Left renal pelvis (tissue), 4 donors: ENCODE data around the gene DEDD. TPM values are rescaled to one million over a fixed set of nuclear protein-coding genes. Genes with fewer than 3 reads are reported as not detected.

Experiments
- DNase-seq, 4 donors: peaks; one replicate each; pipeline ENCODE4 v3.0.0-alpha.2; 2013; ENCODE audit warnings: low read depth in 4 of 4, low spot score in 3 of 4
- polyA plus RNA-seq, 4 donors: library from polyadenylated mRNA; unstranded; fragments of 120-200 nt; gene quantifications; one replicate each; pipeline ENCODE4 v1.2.1, GENCODE V29; 2013; ENCODE audit not compliant: insufficient read length in 4 of 4

The DEDD gene, protein sequence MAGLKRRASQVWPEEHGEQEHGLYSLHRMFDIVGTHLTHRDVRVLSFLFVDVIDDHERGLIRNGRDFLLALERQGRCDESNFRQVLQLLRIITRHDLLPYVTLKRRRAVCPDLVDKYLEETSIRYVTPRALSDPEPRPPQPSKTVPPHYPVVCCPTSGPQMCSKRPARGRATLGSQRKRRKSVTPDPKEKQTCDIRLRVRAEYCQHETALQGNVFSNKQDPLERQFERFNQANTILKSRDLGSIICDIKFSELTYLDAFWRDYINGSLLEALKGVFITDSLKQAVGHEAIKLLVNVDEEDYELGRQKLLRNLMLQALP
- 10 to 100 TPM; 41.6 to 55.5 (median 48.9) TPM for polyA plus RNA-seq

DNA sequence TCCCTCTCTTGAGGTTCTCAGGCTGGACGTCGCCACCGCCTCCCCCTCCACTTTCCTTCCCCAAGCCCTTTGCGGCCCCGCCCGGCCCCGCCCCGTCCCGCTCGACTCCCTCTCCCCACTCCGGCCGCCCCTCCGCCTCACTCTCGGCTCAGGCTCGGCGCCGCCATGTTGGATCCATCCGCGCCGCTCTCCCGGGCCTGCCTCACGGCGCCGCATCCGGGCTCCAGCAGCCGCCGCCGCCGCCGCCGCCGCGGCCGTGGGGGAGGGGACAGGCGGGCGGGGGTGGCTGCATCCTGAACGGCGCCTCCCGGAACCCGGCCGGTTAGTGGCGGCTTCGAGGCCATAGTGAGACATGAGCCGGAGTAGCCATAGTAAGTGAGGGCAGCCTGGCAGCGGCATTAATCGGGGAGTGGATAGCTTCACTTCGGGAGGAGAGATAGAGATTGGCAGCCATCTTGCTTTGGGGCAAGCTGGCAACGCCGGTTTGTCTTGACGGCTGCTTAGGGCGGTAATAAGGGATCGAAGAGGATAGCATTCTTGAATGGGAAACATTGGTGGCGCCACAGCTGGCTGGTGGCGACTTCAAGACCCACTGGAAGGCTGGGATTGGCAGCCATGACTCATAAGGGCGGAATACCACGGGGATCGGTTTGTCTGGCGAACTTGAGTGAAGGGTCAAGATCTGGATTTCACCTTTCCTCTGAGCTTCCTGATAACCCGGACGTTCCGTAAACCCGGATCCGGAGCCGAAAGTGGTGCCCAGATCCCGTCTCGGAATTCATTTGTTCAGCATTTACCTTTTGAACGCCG is at the start of gene DEDD:
Gene DEDD, minus strand, starts transcription at position 258 of the 810 bp plus-strand sequence. CDS start 8,205 bp downstream, outside the sequence.
- peak; percentile 83 to 91 (median 89) for DNase-seq

DNA sequence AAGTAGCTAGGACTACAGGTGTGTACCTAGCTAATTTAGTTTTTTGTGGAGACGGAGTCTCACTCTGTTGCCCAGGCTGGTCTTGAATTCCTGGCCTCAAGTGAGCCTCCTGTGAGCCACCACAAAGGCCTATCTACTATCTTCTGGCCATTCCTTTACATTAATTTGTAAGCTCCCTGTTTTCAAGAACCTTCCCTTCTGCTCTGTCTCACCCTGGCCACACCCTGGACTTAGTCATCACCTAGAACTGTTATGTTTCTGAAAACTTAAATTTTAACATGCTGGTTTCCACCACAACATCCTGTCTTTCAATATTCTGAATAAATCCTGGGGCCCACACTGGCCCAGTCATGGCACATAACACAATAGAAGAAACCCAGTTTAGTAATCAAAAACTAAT is 49.7 kb upstream of the DEDD start:
- no peak for DNase-seq

DNA sequence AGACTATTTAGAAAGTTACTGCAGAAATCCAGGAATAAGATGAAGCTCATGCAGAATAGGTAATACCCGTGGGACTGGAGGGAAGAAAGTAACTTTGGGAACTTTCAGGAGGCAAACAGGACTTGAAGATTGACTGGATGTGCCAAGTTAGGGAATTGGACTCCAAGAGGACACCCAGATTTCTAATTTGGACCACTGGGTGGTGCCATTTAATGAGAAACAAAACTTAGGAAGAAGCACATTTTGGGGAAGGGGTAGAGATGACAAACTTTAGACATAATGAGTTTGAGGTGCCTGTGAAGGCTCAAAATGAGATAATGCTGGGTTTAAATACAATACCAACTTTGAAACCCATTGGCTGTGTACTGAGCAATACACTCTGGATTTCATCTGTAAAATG is 48.2 kb upstream of the DEDD start:
- DNase-seq, result no peak

DNA sequence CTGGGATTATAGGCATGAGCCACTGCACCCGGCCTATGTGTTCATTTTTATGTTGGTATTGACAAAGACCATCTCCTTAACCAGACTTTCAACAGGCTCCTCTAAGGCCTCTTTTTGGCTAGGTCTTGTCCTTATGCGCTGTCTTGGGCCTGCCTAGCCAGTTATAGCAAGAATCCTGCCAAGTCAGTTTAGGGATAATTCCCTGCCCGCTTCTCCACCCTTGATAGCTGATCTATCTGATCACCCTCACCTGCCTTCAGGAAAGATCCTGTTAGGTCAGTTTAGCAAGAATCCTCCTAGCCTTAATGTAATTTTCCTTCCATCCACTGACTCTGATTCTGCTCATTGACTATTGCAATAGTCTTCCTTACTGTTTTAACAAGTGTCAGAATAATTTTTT is 47.2 kb upstream of the DEDD start:
- DNase-seq, result no peak

DNA sequence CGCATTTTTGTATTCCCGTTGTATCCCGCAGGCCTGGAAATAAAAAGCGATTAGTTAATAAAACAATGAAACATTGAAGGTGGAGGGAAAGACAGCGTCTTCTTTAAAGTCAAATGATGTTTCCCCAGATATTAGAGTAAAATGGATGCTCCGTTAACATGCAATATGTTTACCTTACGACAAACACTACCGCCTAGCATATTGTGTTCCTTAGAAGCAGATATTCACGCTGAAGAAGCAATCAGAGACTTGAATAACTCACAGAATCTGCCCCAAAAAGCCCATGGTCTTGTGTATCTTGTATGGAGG is 45.4 kb upstream of the DEDD start:
- DNase-seq, result no peak

DNA sequence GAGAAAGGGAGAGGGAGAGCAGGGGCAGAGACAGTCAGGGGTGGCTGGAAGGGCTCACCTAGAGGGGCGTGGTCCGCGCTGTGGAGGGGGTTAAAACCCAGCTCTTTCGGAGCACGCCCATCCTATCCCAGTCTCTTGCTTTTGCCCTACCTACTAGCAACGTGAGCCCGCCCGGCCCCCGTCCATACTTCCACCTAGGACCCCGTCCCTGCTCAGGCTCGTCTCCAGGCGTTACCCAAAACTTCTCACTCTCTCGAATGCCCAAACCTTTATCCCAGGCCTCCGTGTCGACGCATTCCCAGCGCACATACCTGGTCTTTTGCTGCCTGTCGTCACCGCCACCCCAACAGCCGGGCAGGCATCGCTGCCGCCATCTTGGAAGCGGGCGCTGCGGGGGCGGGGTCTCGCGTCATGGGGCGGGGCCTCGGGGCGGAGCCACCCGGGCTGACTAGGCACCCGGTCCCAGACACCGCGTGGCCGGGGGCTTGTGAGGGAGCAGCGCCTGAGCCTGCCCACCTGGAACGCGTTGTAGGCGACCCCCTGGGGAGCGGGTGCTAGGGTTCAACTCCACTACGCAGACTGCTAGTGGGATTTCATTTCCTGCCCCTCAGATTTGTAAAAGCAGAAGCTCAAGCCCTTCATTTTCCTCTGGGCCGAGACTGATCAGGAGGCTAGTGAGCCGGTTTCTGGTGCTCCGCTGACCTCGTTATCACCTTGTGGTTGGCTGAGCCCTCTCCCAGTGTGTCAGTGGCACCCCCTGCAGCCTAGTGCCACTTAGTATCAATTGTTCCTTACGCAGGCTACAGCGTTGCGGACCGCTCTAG is 44.9 kb upstream of the DEDD start, which contains the start of gene B4GALT3:
Gene B4GALT3, minus strand, starts transcription at position 396 of the 824 bp plus-strand sequence. CDS start 1,447 bp downstream, outside the sequence.
- DNase-seq, result peak in 2 of 4 donors; percentile 69 to 79

DNA sequence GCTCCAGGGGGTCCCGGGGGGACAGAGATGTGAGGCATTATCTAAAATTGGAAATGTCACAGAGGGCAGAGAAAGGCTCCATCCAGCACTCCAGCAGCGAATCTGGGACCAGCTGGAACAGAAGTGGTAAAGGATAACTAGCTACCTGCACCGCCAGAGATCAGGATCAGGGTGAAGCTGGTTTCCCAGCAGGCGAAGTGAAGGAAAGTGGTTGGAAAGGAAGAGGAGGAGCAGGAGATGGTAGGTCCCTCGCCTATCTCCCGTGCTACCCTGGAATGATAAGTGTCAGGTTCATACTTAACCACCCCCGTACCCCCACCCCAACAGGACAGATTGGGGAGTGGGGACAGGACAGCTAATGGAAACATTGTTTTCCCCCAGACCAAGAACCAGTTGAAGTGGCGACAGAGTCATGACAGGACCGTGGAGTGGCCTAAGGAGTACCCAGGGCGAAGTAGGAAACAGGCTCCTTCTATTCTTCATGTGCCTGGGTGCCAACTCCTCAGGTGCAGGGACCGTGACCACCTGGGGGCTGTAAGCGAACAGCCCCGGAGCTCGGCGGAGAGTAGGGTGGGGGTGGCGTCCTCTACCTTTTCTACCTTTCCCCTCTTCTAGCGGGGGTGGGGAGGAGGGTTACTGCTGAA is 44.1 kb upstream of the DEDD start:
- DNase-seq, result no peak

DNA sequence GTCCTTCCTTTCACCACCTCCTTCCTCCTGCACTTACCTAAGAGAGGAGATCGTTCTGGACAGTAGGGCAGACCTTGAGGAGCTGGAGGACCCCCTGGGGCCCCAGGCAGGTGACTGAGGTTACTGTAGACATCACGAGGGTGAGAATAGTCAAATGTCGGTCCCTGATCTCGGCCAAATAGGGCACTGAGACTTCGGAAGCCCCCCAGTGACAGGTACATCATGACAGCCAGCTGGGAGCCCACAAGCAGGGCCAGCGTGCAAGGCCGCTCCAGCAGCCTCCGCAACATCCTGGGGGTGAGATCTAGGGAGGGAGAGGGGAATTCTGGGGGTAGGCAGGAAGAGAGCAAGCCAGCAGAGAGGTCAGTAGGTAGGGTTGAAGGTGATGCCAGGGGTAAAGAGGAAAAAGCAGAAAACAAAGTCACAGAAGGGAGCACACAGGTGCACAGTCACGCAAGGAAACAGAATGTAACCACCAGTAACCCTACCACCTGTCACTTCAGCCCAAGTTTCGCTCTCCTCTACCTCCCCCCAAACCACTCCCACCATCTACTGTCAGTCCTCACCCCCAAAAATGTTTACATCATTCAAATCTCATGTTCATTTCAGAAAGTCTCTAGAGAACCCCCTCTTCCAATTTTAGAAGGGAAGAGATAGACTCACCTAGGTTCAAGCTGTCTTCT is 43.4 kb upstream of the DEDD start:
- DNase-seq, result no peak

DNA sequence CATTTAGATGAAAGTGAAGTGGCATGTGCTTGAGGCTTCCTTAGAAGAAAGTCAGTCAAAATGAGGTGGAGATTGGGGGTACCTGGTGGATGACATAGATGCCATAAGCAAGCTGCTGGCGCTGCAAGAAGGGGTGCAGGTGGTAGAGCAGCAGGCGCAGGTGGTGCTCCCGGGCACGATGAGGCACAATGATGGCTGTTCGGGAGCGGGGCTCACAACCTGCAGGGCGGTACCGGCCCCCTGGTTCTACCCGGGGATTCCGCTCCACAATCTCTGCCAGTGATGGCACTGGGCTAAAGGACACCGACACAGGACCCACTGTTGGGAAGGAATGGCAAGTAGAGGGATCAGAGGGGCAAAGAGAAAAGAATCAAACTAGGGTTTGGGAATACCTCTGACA is 42.4 kb upstream of the DEDD start:
- no peak for DNase-seq

DNA sequence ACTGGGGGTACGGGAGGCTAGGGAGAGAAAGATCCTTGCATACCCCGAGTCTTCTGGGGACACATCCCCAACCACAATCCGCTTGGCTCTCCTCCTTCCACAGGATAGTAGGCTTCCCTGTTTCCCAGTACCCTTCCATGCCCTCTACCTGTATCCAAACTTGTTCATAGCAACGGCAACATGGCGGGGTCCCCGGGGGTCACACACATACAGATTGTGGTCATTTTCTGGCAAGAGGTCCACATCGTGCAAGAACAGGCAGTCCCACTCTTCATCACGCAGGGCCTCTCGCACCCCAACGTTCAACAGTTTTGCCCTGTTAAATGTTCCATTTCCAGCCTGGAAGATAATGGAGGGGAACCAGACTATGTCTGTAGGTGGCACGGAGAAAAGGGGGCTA is 41.2 kb upstream of the DEDD start:
- no peak for DNase-seq

DNA sequence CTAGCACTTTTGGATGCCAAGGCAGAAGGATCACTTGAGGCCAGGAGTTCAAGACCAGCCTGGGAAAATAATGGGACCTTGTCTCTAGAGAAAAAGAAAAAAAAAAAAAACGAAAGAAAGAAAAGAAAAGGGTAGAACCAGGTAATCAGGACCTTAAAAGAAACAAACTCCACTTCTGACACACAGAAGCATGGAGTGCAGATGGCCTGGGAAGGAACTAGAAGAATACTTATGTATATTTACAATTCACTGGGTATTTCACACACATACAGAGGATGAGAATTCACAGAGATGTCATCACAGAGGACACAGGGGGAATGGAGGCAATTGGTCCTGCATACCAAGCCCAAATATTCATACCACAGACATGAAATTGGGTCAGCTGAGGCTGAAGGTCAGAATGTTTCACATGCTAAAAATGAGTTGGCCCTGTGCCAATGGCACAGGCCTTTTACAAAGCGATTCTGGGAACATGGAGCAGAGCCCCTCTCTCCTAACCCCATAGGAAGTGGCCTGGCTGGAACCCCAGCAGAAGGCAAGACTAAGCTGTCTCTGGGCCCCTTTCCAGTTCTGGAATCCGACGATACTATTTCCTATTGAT is 40.4 kb upstream of the DEDD start:
- DNase-seq, result no peak

DNA sequence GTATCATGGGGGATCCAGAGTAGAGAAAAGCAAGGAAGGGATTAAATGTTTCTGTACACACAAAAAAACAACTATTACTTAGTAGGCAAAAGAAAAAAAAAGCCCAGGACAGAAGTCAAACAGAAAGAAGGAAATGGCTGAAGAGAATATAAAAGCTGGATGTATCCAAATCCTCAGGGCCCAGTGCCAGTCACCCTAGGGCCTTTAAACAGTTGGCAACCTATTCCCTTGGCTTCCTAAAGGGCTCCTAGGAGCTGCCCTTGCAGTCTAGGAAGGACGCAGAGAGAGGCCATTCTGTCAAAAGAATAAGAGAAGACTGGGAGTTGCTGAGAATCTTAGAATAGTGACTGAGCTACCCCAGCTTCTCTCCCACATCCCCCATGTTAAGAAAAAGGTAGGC is 39.9 kb upstream of the DEDD start:
- no peak for DNase-seq

DNA sequence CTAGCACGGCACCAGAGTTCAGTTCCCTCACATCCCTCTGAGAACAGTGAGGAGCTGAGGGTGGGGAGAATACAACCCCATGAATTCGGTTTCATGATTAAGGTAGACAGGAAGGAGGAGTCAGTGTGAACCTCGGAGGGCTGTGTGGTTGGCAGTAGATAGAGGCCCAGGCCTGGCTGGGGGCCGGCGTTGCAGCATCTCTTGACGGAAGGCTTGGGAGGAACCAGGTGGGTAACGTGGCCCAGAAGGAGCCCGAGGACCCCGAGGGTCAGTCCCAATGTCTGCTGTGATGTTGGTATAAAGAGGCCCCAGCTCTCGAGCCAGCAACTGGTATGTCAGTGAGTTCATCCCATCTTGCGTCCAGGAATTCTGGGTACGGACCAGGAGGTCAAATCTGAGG is 39.2 kb upstream of the DEDD start:
- DNase-seq, result no peak

DNA sequence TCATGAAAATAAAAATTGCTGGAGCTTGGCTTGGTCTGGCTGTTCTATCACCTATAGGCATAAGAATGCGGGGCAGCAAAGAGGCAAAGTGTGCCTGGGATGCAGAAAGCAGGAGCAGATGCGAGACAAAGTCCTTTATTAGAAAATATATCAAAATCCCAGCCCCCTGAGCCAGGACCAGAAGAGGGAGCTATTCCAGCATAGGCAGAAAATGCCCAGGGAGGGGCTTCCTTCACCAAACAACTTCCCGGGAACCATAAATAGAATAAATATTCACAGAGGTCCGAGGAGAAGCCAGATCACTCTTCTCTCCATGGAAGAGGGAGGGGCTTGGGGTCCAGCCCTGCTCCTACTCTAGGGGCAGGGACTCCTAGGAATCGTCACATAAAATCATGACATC is 38.7 kb upstream of the DEDD start:
- no peak for DNase-seq

DNA sequence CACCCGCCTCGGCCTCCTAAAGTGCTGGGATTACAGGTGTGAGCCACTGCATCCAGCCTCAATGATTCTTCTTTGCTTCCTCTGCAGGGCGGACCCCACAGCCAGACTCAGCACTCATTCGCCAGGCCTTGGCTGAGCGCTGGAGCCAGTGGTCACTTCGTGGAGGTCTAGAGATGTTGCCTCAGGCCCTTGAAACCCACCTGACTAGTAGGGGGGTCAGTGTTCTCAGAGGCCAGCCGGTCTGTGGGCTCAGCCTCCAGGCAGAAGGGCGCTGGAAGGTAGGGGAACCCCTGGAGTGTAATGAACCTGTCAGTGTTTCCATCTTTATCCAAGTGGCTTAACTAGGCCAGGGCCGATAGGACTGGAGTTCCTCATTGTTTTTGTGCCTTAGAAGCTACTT is 36.4 kb upstream of the DEDD start:
- DNase-seq, result no peak

DNA sequence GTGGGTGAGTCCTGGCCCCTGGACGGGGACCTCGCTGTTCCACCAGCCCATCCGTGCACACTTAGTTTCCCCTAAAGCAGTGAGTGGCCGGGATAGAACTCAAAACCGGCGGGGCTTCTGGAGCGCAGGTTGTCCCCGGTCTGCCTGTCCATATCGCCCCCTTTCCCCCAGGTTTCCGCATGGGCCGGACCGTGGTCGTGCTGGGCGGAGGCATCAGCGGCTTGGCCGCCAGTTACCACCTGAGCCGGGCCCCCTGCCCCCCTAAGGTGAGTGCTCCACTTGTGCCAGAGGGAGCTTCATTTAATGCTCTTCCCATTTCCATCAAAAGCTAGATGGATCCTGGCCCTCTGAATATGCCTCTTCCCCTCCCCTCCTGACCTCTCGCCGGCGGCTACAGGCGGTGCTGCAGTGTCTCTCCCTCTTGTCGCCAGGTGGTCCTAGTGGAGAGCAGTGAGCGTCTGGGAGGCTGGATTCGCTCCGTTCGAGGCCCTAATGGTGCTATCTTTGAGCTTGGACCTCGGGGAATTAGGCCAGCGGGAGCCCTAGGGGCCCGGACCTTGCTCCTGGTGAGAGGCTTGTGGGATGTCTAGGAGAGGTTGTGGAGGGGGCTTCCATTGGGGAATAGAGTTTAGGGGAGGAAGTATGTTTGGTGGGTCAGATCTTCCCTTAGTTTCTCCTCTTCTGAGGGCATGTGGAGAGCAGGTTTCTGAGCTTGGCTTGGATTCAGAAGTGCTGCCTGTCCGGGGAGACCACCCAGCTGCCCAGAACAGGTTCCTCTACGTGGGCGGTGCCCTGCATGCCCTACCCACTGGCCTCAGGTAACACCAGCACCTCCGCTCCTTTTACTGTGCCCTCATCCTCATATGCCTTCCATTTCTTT is 34.4 kb upstream of the DEDD start:
- no peak for DNase-seq

DNA sequence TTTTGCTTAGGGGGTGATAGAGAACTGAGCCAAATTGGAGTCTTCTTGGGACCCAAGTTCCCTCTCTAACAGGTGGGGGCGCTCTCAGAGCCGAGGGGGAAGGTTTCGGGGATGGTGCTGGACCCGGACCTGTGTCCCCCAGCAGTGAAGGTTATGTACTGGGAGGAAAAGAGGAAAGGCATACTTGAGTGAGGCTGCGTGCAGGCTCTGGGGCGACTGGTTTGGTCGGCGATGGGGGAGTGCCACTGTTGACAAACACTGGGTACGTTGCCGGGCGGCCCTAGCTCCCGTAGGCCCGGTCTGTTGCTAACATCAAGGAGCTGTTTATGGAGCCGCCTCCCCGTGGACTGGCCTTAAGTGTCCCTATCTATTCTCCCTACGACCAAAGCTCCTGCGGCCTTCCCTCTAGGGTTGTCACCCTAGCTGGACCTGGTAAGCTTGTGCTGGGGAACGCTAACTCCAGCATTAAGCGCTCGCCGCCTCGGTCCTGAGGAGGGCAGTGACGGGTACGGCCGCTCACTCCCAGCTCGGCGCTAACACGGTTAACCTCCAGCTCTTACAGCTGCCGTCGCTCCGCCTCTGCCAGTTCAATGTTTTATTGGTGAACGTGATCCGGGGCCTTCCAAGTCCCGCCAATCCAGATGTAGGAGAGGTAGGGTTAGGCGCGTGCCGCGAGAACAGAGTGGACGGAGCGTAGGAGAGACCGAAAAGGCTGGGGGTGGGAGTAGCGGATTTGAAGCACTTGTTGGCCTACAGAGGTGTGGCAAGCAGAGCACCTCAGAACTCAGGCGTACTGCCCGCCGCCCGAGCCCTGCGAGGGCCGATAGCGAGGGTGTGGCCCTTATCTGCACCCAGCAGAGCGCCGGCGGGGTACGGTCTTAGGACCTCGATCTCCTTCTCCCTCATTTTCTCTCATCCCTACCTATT is 33.5 kb upstream of the DEDD start, which contains the start of gene PPOX:
Gene PPOX, plus strand, starts transcription at position 685 of the 927 bp plus-strand sequence. CDS start 422 bp downstream, outside the sequence.
- DNase-seq, result peak; percentile 93 to 97 (median 95)
